B cell (primary cell): ENCODE measurements around the gene CTDSPL. TPM values are rescaled to one million over a fixed set of nuclear protein-coding genes. Genes with fewer than 3 reads are reported as not detected.

Source experiments
- ATAC-seq: fragments of 200-7000 bp; cut with Tn5 transposase; one replicate; pipeline ENCODE4 v1.10.0; 2021; ENCODE audit warnings: low read depth, mild to moderate bottlenecking, moderate number of reproducible peaks, moderate library complexity
- CTCF ChIA-PET: fragments of 350-600 bp; sonication (Branson Sonifier 250); formaldehyde crosslinking; loops from one replicate; lab custom pipeline; 2021; ENCODE audit warnings: antibody characterized with exemption, inconsistent platforms; lab: Charles Lee
- POLR2A ChIA-PET: fragments of 350-600 bp; sonication (Branson Sonifier 250); formaldehyde crosslinking; loops from one replicate; lab custom pipeline; 2021; ENCODE audit warnings: antibody characterized with exemption; lab: Charles Lee
- DNase-seq: peaks from one replicate; pipeline ENCODE4 v3.0.0; 2013
- H2AFZ ChIP-seq: 2 replicates; pipeline ENCODE4 v1.6.1; 2012; ENCODE audit warnings: mild to moderate bottlenecking, low read depth, low read length; ENCODE audit not compliant: insufficient read depth, poor library complexity, severe bottlenecking
- H3K27ac ChIP-seq, 2 donors: 1 replicate in 1 of 2; 2 replicates in 1 of 2; pipeline ENCODE4 v1.5.1; 2012 to 2013; ENCODE audit warnings: low read length in 2 of 2, mild to moderate bottlenecking in 2 of 2, moderate library complexity in 1 of 2
- H3K27me3 ChIP-seq, 4 experiments: fragments of 200-600 bp in 1 of 4; sonication (generic) in 1 of 4; replicated peaks in 1 of 4; 1 replicate in 2 of 4; 2 replicates in 2 of 4; pipeline versions ENCODE4 v1.6.1 to v1.7.0; 2013 to 2016; ENCODE audit warnings: low read length in 3 of 4, mild to moderate bottlenecking in 2 of 4, mixed read lengths in 1 of 4, moderate library complexity in 1 of 4; ENCODE audit not compliant: insufficient read depth in 4 of 4, control insufficient read depth in 3 of 4; ENCODE audit errors: control extremely low read depth in 1 of 4
- H3K36me3 ChIP-seq, 2 experiments: replicated peaks in 1 of 2; 1 replicate in 1 of 2; 2 replicates in 1 of 2; pipeline versions ENCODE4 v1.6.1 to v1.7.1; 2013; ENCODE audit warnings: low read length in 1 of 2; ENCODE audit not compliant: insufficient read depth in 2 of 2, control insufficient read depth in 1 of 2; ENCODE audit errors: control extremely low read depth in 1 of 2, extremely low read depth in 1 of 2
- H3K4me1 ChIP-seq, 2 donors: fragments of 200-600 bp in 1 of 2; sonication (generic) in 1 of 2; 1 replicate in 1 of 2; 2 replicates in 1 of 2; pipeline versions ENCODE4 v1.5.1 to v1.6.1; 2013 to 2017; ENCODE audit warnings: low read length in 2 of 2; ENCODE audit not compliant: control insufficient read depth in 2 of 2, insufficient read depth in 2 of 2
- H3K4me2 ChIP-seq: replicated peaks from 2 replicates; pipeline ENCODE3; 2012; ENCODE audit warnings: mild to moderate bottlenecking, low read depth, low read length; ENCODE audit not compliant: poor library complexity, severe bottlenecking
- H3K4me3 ChIP-seq, 5 experiments: fragments of 200-600 bp in 1 of 5; sonication (generic) in 1 of 5; 1 replicate in 3 of 5; 2 replicates in 2 of 5; pipeline versions ENCODE4 v1.5.1 to v1.7.0; 2011 to 2016; ENCODE audit warnings: low read length in 4 of 5, mild to moderate bottlenecking in 4 of 5, low read depth in 2 of 5, control low read depth in 1 of 5, moderate library complexity in 1 of 5; ENCODE audit not compliant: insufficient read depth in 1 of 5; ENCODE audit errors: control extremely low read depth in 1 of 5, extremely low read depth in 1 of 5
- H3K79me2 ChIP-seq: fragments of 200-600 bp; sonication (generic); one replicate; pipeline ENCODE4 v1.6.0; 2016; ENCODE audit warnings: low read length; ENCODE audit not compliant: control insufficient read depth, insufficient read depth
- H3K9ac ChIP-seq: fragments of 200-600 bp; sonication (generic); 2 replicates; pipeline ENCODE4 v1.6.1; 2017; ENCODE audit warnings: mild to moderate bottlenecking, low read length, moderate library complexity
- H3K9me3 ChIP-seq, 3 donors: one replicate each; pipeline versions ENCODE4 v1.6.1 to v1.7.1; 2013; ENCODE audit warnings: low read length in 2 of 3; ENCODE audit not compliant: control insufficient read depth in 2 of 3, insufficient read depth in 1 of 3; ENCODE audit errors: control extremely low read depth in 1 of 3
- H4K20me1 ChIP-seq: 2 replicates; pipeline ENCODE4 v1.6.0; 2012; ENCODE audit warnings: mild to moderate bottlenecking, low read length; ENCODE audit not compliant: insufficient read depth, control insufficient read depth, poor library complexity, severe bottlenecking
- H3K27ac Mint-ChIP-seq: one replicate; pipeline ENCODE4 v1.8.0; 2021; ENCODE audit warnings: mixed read lengths
- H3K27me3 Mint-ChIP-seq: one replicate; pipeline ENCODE4 v1.8.0; 2021; ENCODE audit warnings: mixed read lengths
- H3K4me1 Mint-ChIP-seq: one replicate; pipeline ENCODE4 v1.8.0; 2021; ENCODE audit warnings: mixed read lengths
- H3K4me3 Mint-ChIP-seq: one replicate; pipeline ENCODE4 v1.8.0; 2021; ENCODE audit warnings: mixed read lengths
- H3K9me3 Mint-ChIP-seq: one replicate; pipeline ENCODE4 v1.8.0; 2022; ENCODE audit warnings: mixed read lengths; ENCODE audit not compliant: insufficient read depth
- CTCF ChIP-seq: fragments of 200-600 bp; IDR thresholded peaks from one replicate; pipeline ENCODE4 v1.8.0; 2022; ENCODE audit warnings: antibody characterized with exemption, mild to moderate bottlenecking
- EZH2 ChIP-seq: IDR thresholded peaks from 2 replicates; pipeline ENCODE4 v1.6.1; 2012; ENCODE audit warnings: borderline replicate concordance, low read depth, mild to moderate bottlenecking, moderate library complexity, low read length; ENCODE audit not compliant: insufficient read depth, poor library complexity, severe bottlenecking
- WGBS: methylation state at CpG from one replicate; pipeline ENCODE4 v1.1.5; 2013; ENCODE audit warnings: missing lambda C conversion rate; ENCODE audit not compliant: insufficient coverage; 5-methylcytosine and 5-hydroxymethylcytosine counted together
- intact Hi-C: fragments of 100-400 bp; cut with micrococcal nuclease; formaldehyde crosslinking; loops from one replicate; pipeline ENCODE4 v1.10.0; 2022
- polyA plus RNA-seq: library from polyadenylated mRNA; depleted of rRNA; stranded (reverse); fragments of >200 nt; gene quantifications from 2 replicates; pipeline ENCODE4 v1.2.3, GENCODE V29; 2012
- total RNA-seq, 2 donors: library from RNA; stranded (reverse); fragments of 120-200 nt in 1 of 2; gene quantifications; 1 replicate in 1 of 2; 2 replicates in 1 of 2; pipeline versions ENCODE4 v1.2.3 to v1.2.4, GENCODE V29; 2013 to 2022

Gene CTDSPL
- total and polyA plus RNA-seq, 2 donors (not counting 1 experiment from before 2014, with no cell fraction given) = not detected

- Mint-ChIP-seq H3K27me3 (peaks cover 16% of the 10 kb centered on the region), H3K9me3 (no peaks in the 10 kb centered on the region), H3K27ac (no peak overlapping the region), H3K4me3 (no peak overlapping the region), H3K4me1 (no peaks in the 10 kb centered on the region)
- H3K27me3 ChIP-seq = peaks cover 0 to 3% (median 0%) of the 10 kb centered on the region in 4 experiments
- DNase-seq (no peak), ATAC-seq (no peak)
- no peak for TF ChIP-seq CTCF
- TF ChIP-seq EZH2 = no peak
- 86% methylated on average over 10 of the region's 11 CpGs for WGBS
- no peak overlapping the region for H3K9ac ChIP-seq
- H3K4me3 ChIP-seq = no peak overlapping the region
- POLR2A ChIA-PET = no interaction called here
- intact Hi-C loops = loop anchor here (2.0 kb wide), 1 partner anchor 627 kb away; no protein-coding TSS in a partner anchor
- H2AFZ ChIP-seq = no peak overlapping the region
- H3K79me2 ChIP-seq = no peaks in the 10 kb centered on the region
- no peak overlapping the region for H3K27ac ChIP-seq
- no peak overlapping the region for H3K4me2 ChIP-seq
- CTCF ChIA-PET = interaction anchor here (0.7 to 1.4 kb wide), 5 partner anchors 18 to 768 kb away, joined by 3 to 6 read pairs (median 3); no protein-coding TSS in a partner anchor
- H3K9me3 ChIP-seq = no peaks in the 10 kb centered on the region
- no peaks in the 10 kb centered on the region for H3K36me3 ChIP-seq
- H3K4me1 ChIP-seq = no peaks in the 10 kb centered on the region
- no peaks in the 10 kb centered on the region for H4K20me1 ChIP-seq
These were observed 7.8 kb upstream of the CTDSPL start for GRCh38 chr3:37853691-37854413.

GRCh38 chr3:37855363-37855970 is 6.2 kb upstream of the CTDSPL start:
- Histone ChIP-seq H3K4me1 (peaks cover 5 to 6% of the 10 kb centered on the region in 2 donors), H4K20me1 (no peaks in the 10 kb centered on the region), H3K27ac (no peak overlapping the region), H2AFZ (no peak overlapping the region), H3K9ac (no peak overlapping the region), H3K79me2 (no peaks in the 10 kb centered on the region), H3K9me3 (no peaks in the 10 kb centered on the region), H3K36me3 (no peaks in the 10 kb centered on the region), H3K27me3 (peaks cover 0 to 3% (median 0%) of the 10 kb centered on the region in 4 experiments), H3K4me2 (no peak overlapping the region), H3K4me3 (no peak overlapping the region)
- ATAC-seq = no peak
- intact Hi-C loops = loop anchor here (2.0 to 5.0 kb wide), 2 partner anchors 112 to 625 kb away; no protein-coding TSS in a partner anchor
- Mint-ChIP-seq H3K9me3 (no peaks in the 10 kb centered on the region), H3K27ac (no peak overlapping the region), H3K4me3 (no peak overlapping the region), H3K27me3 (peaks cover 16% of the 10 kb centered on the region), H3K4me1 (no peaks in the 10 kb centered on the region)
- ChIA-PET CTCF (interaction anchor here (0.6 to 3.2 kb wide), 13 partner anchors 11 to 627 kb away, joined by 3 to 15 read pairs (median 4); partner anchors contain the start of gene DLEC1), POLR2A (no interaction called here)
- 23% methylated on average over 4 of the region's 5 CpGs for whole genome bisulfite sequencing
- DNase-seq = peak; percentile 61
- TF ChIP-seq CTCF (peak; percentile 81), EZH2 (no peak)
